NCI-H446 (cell line): ENCODE measurements around the gene ITCH.
"Not testable (repeated sequence)": the region's sequence is repeated elsewhere in the genome, so short reads cannot be mapped to it uniquely, and the experiment has no call there.

Source experiments
- DNase-seq, 2 experiments: peaks; one replicate each; lab custom pipeline; 2025; lab: John Stamatoyannopoulos, UW

ITCH gene

DNA sequence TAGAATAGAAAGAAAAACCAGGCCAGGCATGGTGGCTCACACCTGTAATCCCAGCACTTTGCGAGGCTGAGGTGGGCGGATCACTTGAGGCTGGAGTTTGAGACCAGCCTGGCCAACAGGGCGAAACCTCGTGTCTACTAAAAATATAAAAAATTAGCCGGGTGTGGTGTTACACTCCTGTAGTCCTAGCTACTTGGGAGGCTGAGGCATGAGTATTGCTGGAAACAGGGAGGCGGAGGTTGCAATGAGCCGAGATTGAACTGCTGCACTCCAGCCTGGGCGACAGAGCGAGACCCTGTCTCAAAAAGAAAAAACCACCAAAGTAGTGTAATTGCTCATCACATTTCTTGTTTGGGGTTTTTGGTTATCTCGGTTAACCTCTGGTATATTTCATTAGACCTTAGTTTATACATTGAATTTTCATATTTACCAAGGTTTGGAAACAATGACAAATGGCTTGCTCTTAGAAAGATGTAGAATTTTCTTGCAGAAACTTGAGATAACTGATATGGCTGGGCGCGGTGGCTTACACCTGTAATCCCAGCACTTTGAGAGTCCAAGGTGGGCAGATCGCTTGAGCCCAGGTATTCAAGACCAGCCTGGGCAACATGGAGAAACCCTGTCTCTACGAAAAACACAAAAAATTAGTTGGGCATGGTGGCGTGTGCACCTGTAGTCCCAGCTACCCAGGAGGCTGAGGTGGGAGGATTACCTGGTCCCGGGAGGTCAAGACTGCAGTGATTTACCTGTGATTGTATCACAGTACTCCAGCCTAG, 14.2 kb downstream of the ITCH start:
- no peak for DNase-seq

DNA sequence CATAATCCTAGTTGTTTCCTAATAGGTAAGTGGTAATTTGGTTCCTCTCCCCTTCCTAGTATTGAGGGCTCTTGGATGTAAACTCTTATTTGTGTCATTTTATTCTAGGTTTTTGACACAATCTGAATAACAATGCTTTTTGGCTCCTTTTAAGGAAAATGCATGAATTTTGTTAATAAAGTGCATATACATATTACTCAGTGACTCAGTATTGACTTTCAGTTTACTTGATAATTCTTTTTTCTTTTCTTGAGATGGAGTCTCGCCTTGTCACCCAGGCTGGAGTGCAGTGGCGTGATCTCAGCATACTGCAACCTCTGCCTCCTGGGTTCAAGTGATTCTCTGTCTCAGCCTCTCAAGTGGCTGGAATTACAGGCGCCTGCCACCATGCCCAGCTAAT, 19.1 kb downstream of the ITCH start:
- no peak for DNase-seq

DNA sequence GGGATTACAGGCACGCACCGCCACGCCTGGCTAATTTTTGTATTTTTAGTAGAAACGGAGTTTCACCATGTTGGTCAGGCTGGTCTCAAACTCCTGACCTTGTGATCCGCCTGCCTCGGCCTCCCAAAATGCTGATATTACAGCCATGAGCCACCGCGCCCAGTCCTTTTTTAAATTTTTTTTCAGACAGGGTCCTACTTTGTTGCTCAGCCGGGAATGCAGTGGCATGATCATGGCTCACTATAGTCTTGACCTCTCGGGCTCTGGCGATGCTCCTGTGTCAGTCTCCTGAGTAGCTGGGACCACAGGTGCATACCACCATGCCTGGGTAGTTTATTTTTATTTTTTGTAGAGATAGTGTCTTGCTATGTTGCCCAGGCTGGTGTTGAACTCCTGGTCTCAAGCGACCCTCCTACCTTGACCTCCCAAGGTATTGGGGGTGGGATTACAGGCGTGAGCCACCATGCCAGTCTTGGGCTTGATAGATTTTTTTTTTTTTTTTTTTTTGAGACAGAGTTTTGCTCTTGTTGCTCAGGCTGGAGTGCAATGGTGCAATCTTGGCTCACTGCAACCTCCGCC, 19.9 kb downstream of the ITCH start:
- not testable (repeated sequence) for DNase-seq

GRCh38 chr20:34385464-34385863, 22.4 kb downstream of the ITCH start:
- DNase-seq, result no peak

- no peak for DNase-seq
These were observed 24.9 kb downstream of the ITCH start for GRCh38 chr20:34388000-34388399.

- DNase-seq, result no peak
These were observed 25.6 kb downstream of the ITCH start for GRCh38 chr20:34388678-34389077.

DNA sequence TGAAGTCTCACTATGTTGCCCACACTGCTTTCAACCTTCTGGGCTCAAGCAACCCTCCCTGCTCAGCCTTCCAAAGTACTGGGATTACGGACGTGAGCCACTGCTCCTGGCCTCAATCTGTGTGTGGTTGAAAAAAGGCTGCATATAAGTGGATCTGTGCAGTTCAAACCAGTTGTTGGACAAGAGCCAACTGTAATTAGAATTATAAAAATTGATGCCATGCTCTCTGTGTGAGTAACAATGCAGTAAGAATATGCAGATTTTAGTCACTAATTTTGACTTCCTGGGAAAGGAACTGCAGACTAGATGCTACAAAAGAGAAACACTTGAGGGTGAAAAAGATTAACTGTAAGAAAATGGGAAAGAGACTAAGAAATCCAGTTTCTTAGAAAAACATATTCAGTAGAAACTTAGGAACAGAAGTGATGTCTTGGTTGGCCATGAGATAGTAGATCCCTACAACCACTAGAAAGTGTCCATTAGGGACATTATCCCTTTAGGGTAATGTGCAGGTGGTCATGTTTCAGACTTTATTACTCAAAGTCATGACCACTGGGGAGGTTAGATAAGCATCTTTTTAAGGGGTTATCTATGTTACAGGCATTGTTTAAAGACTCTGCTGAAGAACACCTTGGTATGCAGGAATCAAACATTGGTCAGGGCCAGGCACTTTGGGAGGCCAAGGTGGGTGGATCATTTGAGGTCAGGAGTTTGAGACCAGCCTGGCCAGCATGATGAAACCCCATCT, 26.3 kb downstream of the ITCH start:
- peak in 1 of 2 experiments; percentile 28 for DNase-seq

GRCh38 chr20:34389954-34390555, 27.0 kb downstream of the ITCH start:
- no peak for DNase-seq

GRCh38 chr20:34396408-34396807, 33.3 kb downstream of the ITCH start:
- DNase-seq, result no peak

DNA sequence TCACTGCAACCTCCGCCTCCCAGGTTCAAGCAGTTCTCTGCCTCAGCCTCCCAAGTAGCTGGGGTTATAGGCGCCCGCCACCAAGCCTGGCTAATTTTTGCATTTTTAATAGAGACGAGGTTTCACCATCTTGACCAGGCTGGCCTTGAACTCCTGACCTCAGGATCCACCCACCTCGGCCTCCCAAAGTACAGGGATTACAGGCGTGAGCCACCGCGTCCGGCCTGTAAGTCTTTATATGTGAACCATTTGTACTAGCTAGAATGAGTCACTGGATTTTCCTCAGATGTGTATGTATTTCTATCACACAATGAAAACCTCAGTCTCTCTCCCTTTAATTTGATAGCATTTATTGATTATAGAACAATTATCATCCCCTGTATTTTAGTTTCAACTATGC, 34.0 kb downstream of the ITCH start:
- DNase-seq, result no peak

DNA sequence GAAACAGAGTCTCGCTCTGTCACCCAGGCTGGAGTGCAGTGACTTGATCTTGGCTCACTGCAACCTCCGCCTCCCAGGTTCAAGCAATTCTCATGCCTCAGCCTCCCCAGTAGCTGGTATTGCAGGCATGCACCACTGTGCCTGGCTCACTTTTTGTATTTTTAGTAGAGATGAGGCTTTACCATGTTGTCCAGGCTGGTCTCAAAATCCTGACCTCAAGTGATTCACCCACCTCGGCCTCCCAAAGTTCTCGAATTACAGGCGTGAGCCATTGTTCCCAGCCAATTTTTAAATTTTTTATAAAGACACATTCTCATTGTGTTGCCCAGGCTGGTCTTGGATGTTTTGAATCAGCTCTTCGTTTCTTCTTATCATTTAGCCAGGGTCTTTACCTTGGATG, 37.7 kb downstream of the ITCH start:
- not testable (repeated sequence) for DNase-seq

DNA sequence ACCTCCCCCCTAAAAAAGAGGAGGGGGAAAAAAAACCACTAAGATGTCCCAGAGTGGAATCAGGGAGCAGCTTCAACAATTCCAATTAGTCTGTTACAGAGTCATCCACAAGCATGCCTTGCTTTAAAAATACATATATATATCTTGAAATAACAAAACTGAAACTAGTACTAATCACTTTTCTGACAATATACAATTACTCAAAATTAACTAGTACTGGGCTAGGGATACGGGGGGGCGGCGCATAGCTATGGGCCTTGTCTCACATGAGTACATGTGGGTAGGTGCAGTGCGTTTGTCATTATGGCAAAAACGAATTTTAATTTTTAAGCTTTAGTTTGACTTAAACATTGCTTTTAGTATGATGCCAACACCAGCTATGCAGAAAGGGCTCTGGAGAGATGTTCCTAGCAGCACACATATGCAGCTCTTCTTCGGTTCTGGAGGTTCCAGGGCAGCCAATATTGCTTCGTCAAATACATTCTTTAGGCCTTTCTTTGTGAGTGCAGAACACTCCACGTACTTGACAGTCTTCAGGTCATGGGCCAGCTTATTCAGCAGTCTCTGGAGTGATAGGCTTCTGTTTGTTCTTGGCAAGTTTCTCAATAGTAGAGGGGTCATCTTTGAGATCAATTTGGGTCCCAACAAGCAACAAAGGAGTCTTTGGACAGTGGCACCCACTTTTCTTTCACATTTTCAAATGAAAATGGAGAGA, 38.8 kb downstream of the ITCH start:
- DNase-seq, result no peak

DNA sequence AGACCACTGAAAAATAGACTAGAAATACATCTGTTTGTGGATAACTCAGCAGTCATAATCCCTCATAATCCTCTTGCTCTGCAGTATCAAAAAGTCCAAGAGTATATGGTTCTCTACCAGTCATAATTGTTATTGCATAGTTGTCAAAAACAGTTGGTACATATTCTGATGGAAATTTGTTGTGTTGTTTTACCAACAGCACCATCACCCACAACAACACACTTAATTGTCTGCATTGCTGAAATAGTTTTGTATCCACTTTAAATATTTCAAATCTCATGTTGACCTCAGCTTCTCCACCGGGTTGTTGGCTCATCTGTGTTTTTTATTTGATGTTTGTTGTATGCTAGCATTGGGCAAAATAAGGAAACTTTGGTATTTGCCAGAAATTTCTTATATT, 39.4 kb downstream of the ITCH start:
- no peak for DNase-seq

DNA sequence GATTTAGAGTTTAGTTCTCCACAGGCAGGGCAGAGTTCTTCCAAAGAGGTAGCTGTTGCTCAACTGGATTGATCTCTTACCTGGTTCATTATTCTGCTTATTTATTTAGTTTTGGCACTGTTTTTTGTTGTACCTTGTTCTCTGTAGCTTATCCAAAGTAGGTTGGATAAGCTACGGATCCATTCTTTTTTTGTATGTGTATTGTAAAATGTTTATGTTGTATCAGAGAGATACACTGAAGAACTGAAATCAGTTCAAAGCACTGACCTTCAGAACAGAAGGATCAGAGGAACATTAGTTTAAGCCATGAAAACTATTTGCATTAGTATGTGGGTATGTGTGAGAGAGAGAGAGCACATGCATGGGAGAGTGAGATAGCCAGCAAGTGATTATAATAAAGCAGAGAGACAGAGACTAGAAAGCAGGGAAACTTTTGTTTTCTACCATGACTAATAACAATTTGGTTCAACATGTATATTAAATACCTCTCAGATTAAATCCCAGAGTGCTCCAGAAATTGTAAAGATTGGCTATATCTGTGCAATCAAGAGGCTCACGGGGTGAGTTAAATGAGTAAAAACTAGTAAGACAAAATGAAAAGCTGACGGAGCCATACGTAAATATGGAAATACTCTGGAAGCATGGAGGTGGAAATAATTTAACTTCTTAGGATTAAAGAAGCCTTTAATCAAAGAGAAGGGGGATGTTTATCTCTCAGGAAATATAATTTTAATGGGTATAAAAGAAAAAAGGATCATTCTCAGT, 40.2 kb downstream of the ITCH start:
- no peak for DNase-seq

DNA sequence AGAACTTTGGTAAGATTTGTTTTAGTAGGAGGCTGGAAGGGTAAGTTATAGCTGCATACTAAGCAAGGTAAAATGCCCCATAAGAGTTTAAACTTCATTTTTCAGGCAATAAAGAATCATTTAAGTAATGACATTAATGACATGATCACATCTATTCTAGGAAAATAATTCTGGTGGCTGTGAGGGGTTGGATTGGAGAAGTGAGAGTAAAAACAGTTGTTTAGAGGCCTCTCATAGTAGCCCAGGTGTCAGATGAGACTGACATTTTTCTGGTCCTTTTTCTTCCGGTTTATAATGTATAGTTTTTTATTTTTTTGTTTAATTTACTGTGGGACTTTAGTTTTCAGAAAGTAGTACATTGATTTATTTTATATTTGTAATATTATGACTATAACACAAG, 40.8 kb downstream of the ITCH start:
- no peak for DNase-seq

GRCh38 chr20:34404803-34405202, 41.7 kb downstream of the ITCH start:
- no peak for DNase-seq

GRCh38 chr20:34405247-34405651, 42.2 kb downstream of the ITCH start:
- DNase-seq, result not testable (repeated sequence)

DNA sequence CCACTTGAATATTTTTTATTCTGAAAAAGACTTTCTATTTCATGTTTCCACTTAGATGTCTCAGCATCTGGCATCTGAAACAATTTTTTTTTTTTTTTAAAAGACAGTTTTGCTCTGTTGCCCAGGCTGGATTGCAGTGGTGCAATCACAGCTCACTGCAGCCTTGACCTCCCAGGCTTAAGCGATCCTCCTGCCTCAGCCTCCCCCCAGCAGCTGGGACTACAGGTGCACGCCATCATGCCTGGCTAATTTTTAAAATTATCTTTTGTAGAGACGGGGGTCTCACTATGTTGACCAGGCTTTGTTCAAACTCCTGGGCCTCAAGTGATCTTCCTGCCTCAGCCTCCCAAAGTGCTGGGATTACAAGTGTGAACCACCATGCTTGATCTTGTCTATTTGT, 42.9 kb downstream of the ITCH start:
- DNase-seq, result not testable (repeated sequence)

DNA sequence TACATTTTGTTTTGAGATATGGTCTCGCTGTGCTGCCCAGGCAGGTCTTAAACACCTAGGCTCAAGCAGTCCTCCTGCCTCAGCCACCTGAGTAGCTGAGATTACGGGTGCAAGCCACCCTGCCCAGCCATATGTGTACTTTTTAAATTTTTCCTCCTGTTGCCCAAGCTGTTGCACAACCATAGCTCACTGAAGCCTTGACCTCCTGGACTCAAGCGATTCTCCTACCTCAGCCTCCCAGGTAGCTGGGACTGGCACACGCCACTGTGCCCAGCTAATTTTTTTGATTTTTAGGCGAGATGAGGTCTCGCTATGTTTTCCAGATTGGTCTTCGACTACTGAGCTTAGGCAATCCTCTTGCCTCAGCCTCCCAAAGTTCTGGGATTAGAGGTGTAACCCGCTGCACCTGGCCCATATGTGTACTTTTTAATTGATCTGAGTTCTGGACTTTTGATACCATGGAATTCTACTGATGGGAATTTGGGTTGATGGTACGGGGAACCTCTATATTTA, 44.9 kb downstream of the ITCH start:
- DNase-seq, result no peak

- no peak for DNase-seq
These were observed 47.3 kb downstream of the ITCH start for GRCh38 chr20:34410336-34410735.

GRCh38 chr20:34412453-34412852, 49.4 kb downstream of the ITCH start:
- no peak for DNase-seq
